HUES64 (cell line): ENCODE results near the gene CDO1.
"Not testable (repeated sequence)": the region's sequence is repeated elsewhere in the genome, so short reads cannot be mapped to it uniquely, and the experiment has no call there.

Source experiments
- H3K27ac ChIP-seq: 2 replicates; pipeline ENCODE4 v1.7.0; 2013; ENCODE audit warnings: low read depth, low read length, inconsistent platforms
- H3K27me3 ChIP-seq: 2 replicates; pipeline ENCODE4 v1.6.1; 2013; ENCODE audit warnings: mild to moderate bottlenecking, low read length; ENCODE audit not compliant: insufficient read depth
- H3K36me3 ChIP-seq: 2 replicates; pipeline ENCODE4 v1.6.1; 2013; ENCODE audit warnings: mild to moderate bottlenecking, low read length; ENCODE audit not compliant: insufficient read depth
- H3K4me1 ChIP-seq: 2 replicates; pipeline ENCODE4 v1.6.1; 2013; ENCODE audit warnings: mild to moderate bottlenecking, low read length, moderate library complexity; ENCODE audit not compliant: insufficient read depth
- H3K4me3 ChIP-seq: 2 replicates; pipeline ENCODE4 v1.5.1; 2013; ENCODE audit warnings: mild to moderate bottlenecking, low read length, moderate library complexity
- H3K9ac ChIP-seq: 2 replicates; pipeline ENCODE4 v1.6.1; 2013; ENCODE audit warnings: mild to moderate bottlenecking, low read depth, low read length
- H3K9me3 ChIP-seq: 2 replicates; pipeline ENCODE4 v1.6.1; 2013; ENCODE audit warnings: low read depth, low read length; ENCODE audit not compliant: insufficient read depth
- WGBS: fragments of 150-250, 120-280 bp; methylation state at CpG from one replicate; pipeline ENCODE4 v1.1.7; 2013; ENCODE audit warnings: missing lambda C conversion rate; 5-methylcytosine and 5-hydroxymethylcytosine counted together

Gene CDO1

DNA sequence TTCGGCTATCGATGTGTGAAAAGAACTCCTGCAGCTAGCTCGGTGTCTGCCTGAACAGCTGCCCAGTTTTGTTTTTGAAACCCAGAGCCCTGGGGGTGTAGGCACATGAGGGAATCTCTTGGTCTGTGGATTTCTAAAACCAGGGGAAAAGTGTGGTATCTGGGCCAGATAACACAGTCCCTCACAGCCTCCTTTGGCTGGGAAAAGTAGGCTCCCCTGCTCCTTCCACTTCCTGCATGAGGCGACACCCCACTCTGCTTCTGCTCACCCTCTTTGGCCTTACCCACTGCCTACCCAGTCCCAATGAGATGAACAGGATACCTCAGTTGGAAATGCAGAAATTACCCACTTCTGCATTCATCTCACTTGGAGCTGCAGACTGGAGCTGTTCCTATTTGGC lies 9.5 kb upstream of the CDO1 start:
- no peaks in the 10 kb centered on the region for H3K27me3 ChIP-seq
- no peaks in the 10 kb centered on the region for H3K9me3 ChIP-seq
- H3K27ac ChIP-seq: no peak overlapping the region
- peaks cover 32% of the 10 kb centered on the region for H3K36me3 ChIP-seq
- 94% methylated on average over 4 of the region's 4 CpGs for WGBS
- no peak overlapping the region for H3K9ac ChIP-seq
- H3K4me1 ChIP-seq: no peaks in the 10 kb centered on the region
- H3K4me3 ChIP-seq: no peak overlapping the region

- H3K27me3 ChIP-seq, H3K9ac ChIP-seq, H3K27ac ChIP-seq, H3K4me1 ChIP-seq, H3K9me3 ChIP-seq, H3K4me3 ChIP-seq: not testable (repeated sequence)
- WGBS: no CpG with 5 or more reads among the region's 1 CpG
- peaks cover 23% of the 10 kb centered on the region for H3K36me3 ChIP-seq
Observed at GRCh38 chr5:115824983-115825382, 8.5 kb upstream of the CDO1 start.

GRCh38 chr5:115820846-115821245 lies 4.4 kb upstream of the CDO1 start:
- WGBS: 94% methylated on average over 1 of the region's 1 CpG

DNA sequence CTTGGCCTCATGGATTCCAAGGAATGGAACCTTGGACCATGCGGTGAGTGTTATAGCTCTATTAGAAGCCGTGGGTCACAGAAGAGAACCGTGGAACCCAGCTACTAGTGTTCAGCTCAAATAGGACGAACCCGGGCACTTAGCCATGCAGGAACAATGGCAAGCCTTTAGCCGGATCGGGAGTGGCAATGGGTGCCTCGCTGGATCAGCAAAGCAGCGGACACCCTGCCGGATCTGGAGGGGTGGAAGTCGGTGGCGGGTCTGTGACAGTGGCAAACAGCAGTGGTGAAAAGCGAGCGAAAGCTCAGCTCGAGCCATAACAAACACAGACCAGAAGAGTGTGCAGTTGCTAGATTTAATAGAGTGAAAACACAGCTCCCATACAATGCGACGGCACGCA lies 2.4 kb upstream of the CDO1 start:
- Histone ChIP-seq H3K36me3 (no peaks in the 10 kb centered on the region), H3K9me3 (no peaks in the 10 kb centered on the region), H3K4me1 (peaks cover 15% of the 10 kb centered on the region; the same call in 1 of the 2 replicates), H3K4me3 (no peak overlapping the region), H3K27me3 (peaks cover 40% of the 10 kb centered on the region), H3K27ac (no peak overlapping the region), H3K9ac (no peak overlapping the region)
- 92% methylated on average over 18 of the region's 18 CpGs for WGBS

More at GRCh38 chr5:115820846-115821245, 4.4 kb upstream of the CDO1 start:
- Histone ChIP-seq H3K9me3 (no peaks in the 10 kb centered on the region), H3K4me3 (no peak overlapping the region), H3K27me3 (peaks cover 20% of the 10 kb centered on the region), H3K27ac (no peak overlapping the region), H3K9ac (no peak overlapping the region), H3K4me1 (0 out of 2 replicates have a peak, but pooled peaks cover 5% of the 10 kb centered on the region), H3K36me3 (no peaks in the 10 kb centered on the region)

DNA sequence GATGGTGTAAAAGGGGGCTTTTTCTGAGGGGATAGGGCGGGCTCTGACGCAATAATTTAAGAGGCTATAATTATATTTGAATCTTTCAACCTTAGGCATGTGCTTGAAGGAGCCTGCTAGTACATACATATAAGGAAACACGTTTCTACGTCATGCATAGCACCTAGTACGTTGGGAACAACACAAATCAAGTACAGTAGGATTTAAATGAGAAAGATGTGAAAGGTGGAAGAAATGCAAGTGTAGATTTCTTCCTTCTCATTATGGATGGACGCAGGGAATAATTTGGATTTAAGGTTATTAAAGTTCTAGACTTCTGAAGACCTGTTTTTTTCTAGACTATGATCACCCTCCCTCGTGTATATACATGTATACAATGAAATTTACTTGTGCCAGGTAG lies 927 bp upstream of the CDO1 start:
- H3K27me3 ChIP-seq: peaks cover 44% of the 10 kb centered on the region
- peak overlapping the region; percentile 68; the same call in 1 of the 2 replicates for H3K4me3 ChIP-seq
- 91% methylated on average over 7 of the region's 7 CpGs for WGBS
- H3K9ac ChIP-seq: no peak overlapping the region
- no peaks in the 10 kb centered on the region for H3K9me3 ChIP-seq
- no peak overlapping the region for H3K27ac ChIP-seq
- 0 out of 2 replicates have a peak, but pooled peaks cover 2% of the 10 kb centered on the region for H3K36me3 ChIP-seq
- H3K4me1 ChIP-seq: peaks cover 15% of the 10 kb centered on the region; the same call in 1 of the 2 replicates

DNA sequence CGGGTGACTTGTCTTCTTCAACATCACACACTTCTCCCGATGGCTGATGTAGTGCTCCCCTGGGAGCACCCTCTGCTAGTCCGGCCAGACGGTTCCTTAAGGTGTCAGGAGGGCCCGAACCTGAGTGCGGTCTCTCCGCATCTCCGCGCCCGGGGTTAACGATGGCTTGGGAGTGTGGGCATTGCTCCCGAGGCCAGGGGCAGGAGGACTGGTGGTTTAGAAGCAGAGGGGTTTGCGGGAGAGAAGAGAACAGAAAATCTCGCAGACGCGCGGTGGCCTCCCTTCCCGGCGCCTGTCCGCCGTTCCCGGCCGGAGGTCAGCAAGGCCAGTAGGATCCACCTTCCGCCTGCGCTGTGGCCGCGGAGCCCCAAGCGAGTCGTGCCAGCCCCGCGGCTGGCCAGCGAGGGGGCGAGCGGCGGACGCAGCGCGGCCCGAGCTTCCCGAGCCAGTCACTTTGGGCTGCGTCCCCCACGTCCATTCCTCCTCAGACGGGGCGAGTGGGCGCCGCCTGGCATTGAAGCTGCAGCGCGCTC lies 700 bp downstream of the CDO1 start:
- 1% methylated on average over 48 of the region's 48 CpGs for WGBS

DNA sequence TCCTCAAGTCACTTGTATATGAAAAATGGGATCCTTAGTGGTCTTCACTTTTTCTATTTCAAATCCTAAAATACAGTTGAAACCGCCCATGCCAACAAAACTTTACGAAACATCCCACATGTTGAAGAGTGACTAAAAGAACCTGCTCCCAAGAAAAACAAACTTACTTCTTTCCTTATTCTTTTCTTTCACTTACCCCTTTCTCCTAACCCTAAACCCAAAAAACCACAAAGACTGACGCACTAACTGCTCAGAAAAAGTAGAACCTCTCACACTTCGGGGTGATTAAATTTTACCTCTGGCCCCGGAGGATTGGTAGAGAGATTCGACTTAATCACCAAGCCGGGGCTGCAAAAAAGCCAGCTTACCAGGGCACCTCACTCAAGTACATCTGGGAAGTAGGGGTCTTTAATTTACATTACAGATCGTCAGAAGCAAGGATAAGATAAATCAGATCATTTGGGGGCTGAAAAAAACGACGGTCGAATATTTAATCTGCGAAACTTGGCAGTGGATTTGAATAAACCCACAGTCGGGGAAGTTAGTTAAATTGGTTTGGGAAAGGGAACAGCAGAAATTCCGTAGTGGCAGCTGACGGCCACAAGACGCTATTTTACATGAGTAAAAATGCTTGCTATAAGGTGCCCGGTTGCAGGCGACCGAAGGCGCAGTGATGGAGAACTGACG lies 1.3 kb downstream of the CDO1 start:
- no peak overlapping the region for H3K9ac ChIP-seq
- H3K27ac ChIP-seq: no peak overlapping the region
- H3K36me3 ChIP-seq: peaks cover 10% of the 10 kb centered on the region
- no peaks in the 10 kb centered on the region for H3K9me3 ChIP-seq
- H3K27me3 ChIP-seq: peaks cover 44% of the 10 kb centered on the region
- H3K4me3 ChIP-seq: peak overlapping the region; percentile 68
- 25% methylated on average over 21 of the region's 21 CpGs for WGBS
- peaks cover 15% of the 10 kb centered on the region; the same call in 1 of the 2 replicates for H3K4me1 ChIP-seq

More for the DNA sequence above, 700 bp downstream of the CDO1 start:
- peaks cover 44% of the 10 kb centered on the region for H3K27me3 ChIP-seq
- H3K4me3 ChIP-seq: peak overlapping the region; percentile 68
- H3K9ac ChIP-seq: peak overlapping the region; percentile 90
- no peak overlapping the region for H3K27ac ChIP-seq
- H3K4me1 ChIP-seq: peaks cover 15% of the 10 kb centered on the region; the same call in 1 of the 2 replicates
- H3K9me3 ChIP-seq: no peaks in the 10 kb centered on the region
- H3K36me3 ChIP-seq: peaks cover 7% of the 10 kb centered on the region

DNA sequence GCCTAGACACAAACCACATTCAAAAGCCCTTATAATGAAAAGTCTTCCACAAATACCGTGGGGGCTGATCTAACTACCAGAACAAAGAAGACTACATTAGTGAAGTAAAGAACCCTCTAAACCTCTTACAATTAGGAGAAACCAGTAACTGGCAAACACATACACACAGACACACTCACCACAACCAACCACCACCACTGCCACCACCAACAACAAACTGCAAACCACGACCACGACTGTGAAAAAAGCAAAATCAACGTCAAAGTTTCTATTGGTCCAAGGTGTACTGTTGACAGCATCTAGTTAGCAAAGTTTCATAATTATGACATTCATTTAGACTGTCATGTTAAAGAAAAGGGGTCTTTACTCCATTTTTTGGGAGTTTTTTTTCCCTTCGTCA lies 2.7 kb downstream of the CDO1 start:
- Histone ChIP-seq H3K27me3 (peaks cover 44% of the 10 kb centered on the region), H3K9ac (no peak overlapping the region), H3K9me3 (no peaks in the 10 kb centered on the region), H3K4me3 (no peak overlapping the region), H3K4me1 (peaks cover 15% of the 10 kb centered on the region; the same call in 1 of the 2 replicates), H3K36me3 (peaks cover 10% of the 10 kb centered on the region), H3K27ac (no peak overlapping the region)
- WGBS: 92% methylated on average over 5 of the region's 5 CpGs

- WGBS: 83% methylated on average over 1 of the region's 1 CpG
- Histone ChIP-seq H3K27me3 (peaks cover 39% of the 10 kb centered on the region), H3K4me1 (peaks cover 19% of the 10 kb centered on the region), H3K27ac (no peak overlapping the region), H3K9me3 (no peaks in the 10 kb centered on the region), H3K36me3 (peaks cover 10% of the 10 kb centered on the region), H3K9ac (no peak overlapping the region), H3K4me3 (no peak overlapping the region)
Observed at GRCh38 chr5:115812372-115812771, 4.1 kb downstream of the CDO1 start.

DNA sequence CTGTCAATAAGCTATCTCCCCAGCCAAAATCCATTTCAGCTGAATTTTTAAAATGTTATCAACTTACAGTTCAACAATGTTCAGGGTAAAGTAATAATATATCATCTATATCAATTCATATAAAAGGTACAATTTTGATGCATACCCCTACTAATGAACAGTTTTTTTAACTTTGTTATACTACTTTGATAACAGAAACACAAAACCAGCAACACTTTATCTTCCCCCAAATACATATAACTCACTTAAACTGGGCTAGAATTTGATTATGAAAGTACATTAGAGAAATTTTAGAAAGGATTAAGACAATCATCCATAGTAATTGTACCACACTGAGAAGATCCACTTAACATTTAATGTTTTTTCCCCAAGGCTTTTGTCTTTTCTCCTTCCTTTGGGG lies 5.1 kb downstream of the CDO1 start:
- H3K27ac ChIP-seq: no peak overlapping the region

GRCh38 chr5:115810761-115811160 lies 5.7 kb downstream of the CDO1 start:
- H3K4me1 ChIP-seq: peaks cover 25% of the 10 kb centered on the region
- no peak overlapping the region for H3K4me3 ChIP-seq
- H3K9me3 ChIP-seq: no peaks in the 10 kb centered on the region
- no peak overlapping the region for H3K27ac ChIP-seq
- peaks cover 23% of the 10 kb centered on the region for H3K27me3 ChIP-seq
- H3K9ac ChIP-seq: no peak overlapping the region
- peaks cover 16% of the 10 kb centered on the region for H3K36me3 ChIP-seq

More for the DNA sequence above, 5.1 kb downstream of the CDO1 start:
- peaks cover 23% of the 10 kb centered on the region for H3K4me1 ChIP-seq
- no peak overlapping the region for H3K9ac ChIP-seq
- no peaks in the 10 kb centered on the region for H3K9me3 ChIP-seq
- peaks cover 10% of the 10 kb centered on the region for H3K36me3 ChIP-seq
- H3K4me3 ChIP-seq: no peak overlapping the region
- H3K27me3 ChIP-seq: peaks cover 30% of the 10 kb centered on the region
